Psoas muscle (tissue), 8 donors: ENCODE results near the gene RPS24. TPM values are rescaled to one million over a fixed set of nuclear protein-coding genes. Genes with fewer than 3 reads are reported as not detected.

ENCODE experiments used
- ATAC-seq, 4 donors: fragments of 200-7000 bp; cut with Tn5 transposase; one replicate each; pipeline ENCODE4 v1.9.1; 2020; ENCODE audit warnings: moderate library complexity in 3 of 4, mild to moderate bottlenecking in 2 of 4
- DNase-seq, 2 donors: peaks; one replicate each; pipeline ENCODE4 v3.0.0-alpha.2; 2020
- H3K27ac ChIP-seq: fragments of 200-600 bp; one replicate; pipeline ENCODE4 v1.8.0; 2022
- H3K27me3 ChIP-seq, 3 donors: fragments of 200-600 bp in 1 of 3; one replicate each; pipeline versions ENCODE4 v1.6.1 to v1.8.0; 2013 to 2022; ENCODE audit warnings: low read length in 2 of 3, mild to moderate bottlenecking in 2 of 3, moderate library complexity in 1 of 3; ENCODE audit not compliant: insufficient read depth in 3 of 3
- H3K36me3 ChIP-seq, 2 donors: fragments of 200-600 bp in 1 of 2; one replicate each; pipeline versions ENCODE4 v1.6.1 to v1.8.0; 2013 to 2022; ENCODE audit warnings: low read depth in 1 of 2, mild to moderate bottlenecking in 1 of 2, moderate library complexity in 1 of 2; ENCODE audit not compliant: insufficient read depth in 1 of 2
- H3K4me1 ChIP-seq: fragments of 200-600 bp; one replicate; pipeline ENCODE4 v1.8.0; 2022
- H3K4me3 ChIP-seq: fragments of 200-600 bp; one replicate; pipeline ENCODE4 v1.8.0; 2022; ENCODE audit warnings: mild to moderate bottlenecking
- H3K9me3 ChIP-seq: fragments of 200-600 bp; one replicate; pipeline ENCODE4 v1.8.0; 2022
- CTCF ChIP-seq: fragments of 200-600 bp; IDR thresholded peaks from one replicate; pipeline ENCODE4 v1.8.0; 2022; ENCODE audit warnings: antibody characterized with exemption
- WGBS, 3 donors: extraction: QIAGEN DNeasy Blood & Tissue Kit; methylation state at CpG; one replicate each; pipeline versions ENCODE4 v1.1.6 to v1.1.7; 2013; 5-methylcytosine and 5-hydroxymethylcytosine counted together
- intact Hi-C, 2 donors: fragments of 100-400 bp; cut with DNase I; formaldehyde crosslinking; loops; one replicate each; pipeline versions ENCODE4 v1.11.0 to v1.14.2; 2022
- polyA plus RNA-seq, 3 donors: library from polyadenylated mRNA; stranded (reverse); fragments of 200-250 nt; gene quantifications; one replicate each; pipeline ENCODE4 v1.2.3, GENCODE V29; 2013
- total RNA-seq, 4 donors: library from RNA; stranded (reverse); fragmentation: NEBNext Ultra II Directional in 2 of 4; extraction: Animal tissue kit (Norgen Biotek cat#: 25700) in 2 of 4; gene quantifications; one replicate each; pipeline versions ENCODE4 v1.2.1 to v1.2.4, GENCODE V29; 2021 to 2023
- donor health status: healthy with polysubstance abuse.
- donor health status: DM: no; HTN: no; CAD: no; lungs with moderate emphysema.
- donor health status: Bipolar disorder and iron deficiency.
- donor health status: healthy.
- donor health status: DM: yes; HTN: yes; CAD: no.
- donor health status: DM: no; HTN: no; CAD: no.
- donor health status: DM: no; HTN: no; CAD: no.
- donor health status: DM: yes; HTN: yes; CAD: no.

The RPS24 gene
- total and polyA plus RNA-seq, 7 donors = 980 to 4,077 (median 1,456) TPM

DNA sequence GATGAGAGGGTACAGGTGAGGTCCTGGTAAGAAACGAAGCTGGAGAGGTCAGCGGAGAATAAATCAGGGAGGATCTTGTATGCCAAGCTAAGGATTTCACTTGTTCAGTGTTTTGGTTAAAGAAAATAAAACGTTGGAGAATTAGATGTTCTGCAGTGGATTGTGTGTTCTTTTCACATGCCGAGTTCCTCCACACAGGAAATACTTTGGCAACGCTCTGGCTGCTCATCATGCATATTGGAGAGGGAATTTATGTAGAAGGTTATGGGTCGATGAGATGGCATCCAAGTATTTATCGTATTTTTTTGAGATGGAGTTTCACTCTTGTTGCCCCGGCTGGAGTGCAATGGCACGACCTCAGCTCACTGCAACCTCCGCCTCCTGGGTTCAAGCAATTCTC lies 11.0 kb downstream of the RPS24 start:
- no peak for TF ChIP-seq CTCF
- no peaks in the 10 kb centered on the region for H3K27me3 ChIP-seq
- ATAC-seq (no peak), DNase-seq (no peak)
- H3K4me3 ChIP-seq = no peak overlapping the region
- 53 to 66% (median 58%) methylated on average over 10 of the region's 10 CpGs for WGBS, 3 donors
- H3K36me3 ChIP-seq = peaks cover 12 to 39% of the 10 kb centered on the region in 2 donors
- intact Hi-C loops = loop anchor here (5.0 to 10.0 kb wide), 5 partner anchors 258 to 1153 kb away; partner anchors contain the start of gene ZMIZ1 (in 1 of the 2)
- H3K27ac ChIP-seq = no peak overlapping the region
- peaks cover 14% of the 10 kb centered on the region for H3K4me1 ChIP-seq
- no peaks in the 10 kb centered on the region for H3K9me3 ChIP-seq

GRCh38 chr10:78045237-78045636 lies 11.6 kb downstream of the RPS24 start:
- Histone ChIP-seq H3K4me1 (peaks cover 11% of the 10 kb centered on the region), H3K36me3 (peaks cover 12 to 34% of the 10 kb centered on the region in 2 donors), H3K27me3 (no peaks in the 10 kb centered on the region), H3K27ac (no peak overlapping the region), H3K9me3 (no peaks in the 10 kb centered on the region), H3K4me3 (no peak overlapping the region)
- TF ChIP-seq CTCF = no peak
- WGBS, 3 donors = 70 to 77% (median 72%) methylated on average over 10 of the region's 10 CpGs
- ATAC-seq (no peak), DNase-seq (no peak)
- intact Hi-C loops = loop anchor here (5.0 to 10.0 kb wide), 5 partner anchors 257 to 1152 kb away; partner anchors contain the start of gene ZMIZ1 (in 1 of the 2)

GRCh38 chr10:78045856-78046255 lies 12.2 kb downstream of the RPS24 start:
- no peak for DNase-seq

GRCh38 chr10:78046711-78047269 lies 13.1 kb downstream of the RPS24 start:
- 77 to 85% (median 83%) methylated on average over 10 of the region's 10 CpGs for WGBS, 3 donors

More at GRCh38 chr10:78045856-78046255, 12.2 kb downstream of the RPS24 start:
- TF ChIP-seq CTCF = no peak
- intact Hi-C loops = loop anchor here (2.0 to 10.0 kb wide), 6 partner anchors 256 to 1151 kb away; partner anchors contain the start of gene ZMIZ1 (in 1 of the 2)
- no peak overlapping the region for H3K27ac ChIP-seq
- H3K4me3 ChIP-seq = no peak overlapping the region
- H3K9me3 ChIP-seq = no peaks in the 10 kb centered on the region
- ATAC-seq = no peak
- H3K36me3 ChIP-seq = peaks cover 8 to 28% of the 10 kb centered on the region in 2 donors
- 91 to 92% (median 91%) methylated on average over 8 of the region's 8 CpGs for WGBS, 3 donors
- no peaks in the 10 kb centered on the region for H3K27me3 ChIP-seq
- peaks cover 11% of the 10 kb centered on the region for H3K4me1 ChIP-seq

More at GRCh38 chr10:78046711-78047269, 13.1 kb downstream of the RPS24 start:
- TF ChIP-seq CTCF = no peak
- H3K27ac ChIP-seq = no peak overlapping the region
- no peaks in the 10 kb centered on the region for H3K27me3 ChIP-seq
- no peak for ATAC-seq
- H3K9me3 ChIP-seq = no peaks in the 10 kb centered on the region
- DNase-seq = no peak
- intact Hi-C loops = loop anchor here (2.0 to 10.0 kb wide), 6 partner anchors 256 to 1151 kb away; partner anchors contain the start of gene ZMIZ1 (in 1 of the 2)
- peaks cover 11% of the 10 kb centered on the region for H3K4me1 ChIP-seq
- no peak overlapping the region for H3K4me3 ChIP-seq
- H3K36me3 ChIP-seq = peaks cover 5 to 18% of the 10 kb centered on the region in 2 donors
